HG02884 (cell line): Measurements from ENCODE around the gene OSBPL8.
"Not testable (repeated sequence)": the region's sequence is repeated elsewhere in the genome, so short reads cannot be mapped to it uniquely, and the experiment has no call there.

ENCODE experiments used
- ATAC-seq: cut with Tn5 transposase; IDR thresholded peaks from one replicate; pipeline ENCODE4 v1.9.1; 2021; ENCODE audit warnings: mild to moderate bottlenecking, moderate library complexity; ENCODE audit not compliant: unreplicated experiment

The OSBPL8 gene

DNA sequence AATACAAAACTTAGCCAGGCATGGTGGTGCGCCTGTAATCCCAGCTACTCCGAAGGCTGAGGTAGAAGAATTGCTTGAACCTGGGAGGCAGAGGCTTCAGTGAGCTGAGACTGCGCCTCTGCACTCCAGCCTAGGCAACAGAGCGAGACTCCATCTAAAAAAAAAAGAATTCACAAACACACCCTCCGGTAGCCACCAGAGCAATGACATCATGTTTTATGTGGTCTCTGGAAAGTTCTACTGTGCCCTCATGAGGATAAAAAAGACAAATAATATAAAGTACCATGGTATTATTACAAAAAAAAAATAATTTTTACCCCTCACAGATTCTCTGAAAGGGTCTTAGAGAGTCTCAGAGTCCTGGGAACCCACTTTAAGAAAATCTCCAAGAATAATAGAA is 81.5 kb downstream of the OSBPL8 start:
- no peak for ATAC-seq

GRCh38 chr12:76472862-76473261 is 86.7 kb downstream of the OSBPL8 start:
- ATAC-seq: not testable (repeated sequence)

DNA sequence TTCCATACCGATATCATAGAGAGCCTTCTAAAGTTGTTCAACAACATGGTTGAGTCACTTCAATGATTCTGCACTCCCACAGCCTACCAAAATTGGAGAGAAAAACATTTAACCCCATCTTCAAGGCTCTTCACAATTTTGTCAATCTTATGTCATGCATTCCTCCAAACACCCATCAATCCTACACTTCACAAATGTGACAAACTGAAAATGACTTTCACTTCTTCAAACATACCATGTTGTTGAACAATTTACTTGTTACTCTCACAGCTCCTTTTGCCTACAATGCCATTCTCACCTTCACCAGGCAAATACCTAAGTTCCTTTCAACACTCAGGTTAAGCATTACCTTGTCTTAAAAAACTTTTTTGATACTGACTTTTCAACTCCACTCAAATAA is 88.0 kb downstream of the OSBPL8 start:
- no peak for ATAC-seq

DNA sequence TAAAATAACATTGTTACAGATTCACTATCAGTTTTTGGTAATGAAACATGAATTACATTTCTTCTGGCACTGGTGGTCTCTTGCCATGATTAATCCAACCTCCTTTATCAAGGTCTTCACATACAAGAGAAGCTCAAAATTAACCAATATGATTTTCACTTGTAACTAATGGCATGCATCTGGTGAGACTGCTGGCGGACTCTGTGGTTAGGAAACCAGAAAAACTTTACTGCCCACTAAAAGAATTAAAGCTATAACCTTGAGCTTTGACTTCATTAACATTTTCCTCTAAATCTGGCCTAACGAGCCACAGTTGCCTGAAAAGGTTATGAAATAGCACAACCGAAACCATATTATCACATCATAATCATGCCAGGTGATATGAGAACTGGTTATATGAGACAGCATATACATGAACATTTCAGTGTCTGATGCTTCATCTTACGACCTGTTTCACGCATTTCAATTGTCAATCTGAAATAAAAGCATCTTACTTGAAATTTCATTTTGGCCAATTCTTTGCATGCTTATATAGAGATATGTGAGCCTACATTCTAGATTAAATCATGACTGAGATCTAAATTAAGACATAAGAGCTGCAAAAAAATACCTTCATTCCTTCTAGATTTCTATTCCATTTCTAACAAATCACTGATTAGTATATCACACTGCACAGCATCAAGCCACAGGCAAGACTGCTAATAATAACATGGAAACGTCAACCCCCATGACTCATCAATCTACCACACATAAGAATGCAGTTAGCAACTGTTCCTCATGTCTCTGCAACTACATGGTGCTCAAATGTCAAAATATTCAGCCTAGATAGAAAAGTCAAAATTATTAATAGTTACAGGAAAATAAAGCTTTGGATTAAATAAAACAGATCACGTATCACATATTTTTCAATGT is 89.3 kb downstream of the OSBPL8 start:
- ATAC-seq: peak; percentile 79

DNA sequence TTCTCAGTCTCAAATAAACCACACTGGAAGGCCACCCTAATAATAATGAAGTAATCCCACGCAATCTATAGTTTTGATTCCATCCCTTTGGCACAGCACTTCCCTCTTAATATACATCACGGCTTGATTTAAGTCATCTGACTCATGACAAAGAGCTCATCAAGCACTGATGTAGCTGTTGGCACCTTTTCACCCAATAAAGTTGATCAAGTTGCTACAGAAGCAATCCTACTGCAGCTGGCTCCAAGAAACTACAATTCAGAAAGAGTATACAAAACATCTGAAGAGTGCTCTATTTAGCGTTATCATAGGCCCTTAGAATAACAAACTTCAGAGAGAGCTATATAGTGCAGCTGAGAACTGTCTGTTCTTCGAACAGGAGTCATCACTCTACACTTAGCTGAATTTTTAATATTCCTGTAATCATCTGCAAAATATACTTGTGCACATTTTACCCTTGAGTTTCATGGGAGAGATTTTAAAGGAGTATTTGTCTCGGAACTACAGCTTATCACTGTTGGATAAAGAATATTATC is 94.9 kb downstream of the OSBPL8 start:
- ATAC-seq: no peak

DNA sequence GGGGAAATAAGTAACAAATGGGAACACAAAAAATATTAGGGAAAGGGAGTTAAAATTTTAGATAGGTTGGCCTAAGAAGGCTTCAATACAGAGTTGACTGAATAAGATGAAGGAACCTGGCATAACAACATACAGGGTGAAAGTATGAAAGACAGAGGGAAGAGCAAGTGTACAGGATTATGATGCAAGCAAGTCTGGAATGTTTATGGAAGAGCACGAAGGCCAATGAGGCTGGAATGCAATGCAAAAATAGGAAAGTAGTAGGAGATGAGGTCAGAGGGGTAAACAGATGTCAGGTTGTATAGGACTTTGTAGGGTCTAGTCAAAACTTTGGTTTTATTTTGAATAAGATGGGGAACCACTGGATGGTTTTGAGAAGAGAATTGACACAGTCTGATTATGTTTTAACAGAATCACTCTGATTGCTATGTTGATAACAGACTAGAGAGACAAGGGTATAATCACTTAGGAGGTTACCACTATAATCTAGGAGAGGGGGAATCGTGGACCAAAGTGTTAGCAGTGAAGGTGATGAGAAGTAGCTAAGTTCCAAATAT is 96.8 kb downstream of the OSBPL8 start:
- no peak for ATAC-seq

- ATAC-seq: no peak
Observed at GRCh38 chr12:76460807-76461206, 98.8 kb downstream of the OSBPL8 start.

DNA sequence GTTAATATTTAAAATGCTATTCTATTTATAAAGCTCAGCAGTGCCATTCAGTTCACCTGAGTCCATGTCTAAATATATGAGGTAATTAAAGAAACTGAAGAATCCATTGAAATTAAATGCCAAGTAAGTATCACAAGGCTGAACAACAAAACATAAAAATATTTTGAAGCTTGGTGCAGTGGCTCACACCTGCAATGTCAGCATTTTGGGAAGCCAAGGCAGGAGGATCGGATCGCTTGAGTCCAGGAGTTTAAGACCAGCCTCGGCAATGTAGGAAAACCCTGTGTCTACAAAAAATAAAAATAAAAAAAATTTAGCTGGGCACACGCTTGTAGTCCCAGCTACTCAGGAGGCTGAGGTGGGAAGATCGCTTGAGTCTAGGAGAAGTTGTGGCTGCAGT is 101.8 kb downstream of the OSBPL8 start:
- ATAC-seq: no peak

DNA sequence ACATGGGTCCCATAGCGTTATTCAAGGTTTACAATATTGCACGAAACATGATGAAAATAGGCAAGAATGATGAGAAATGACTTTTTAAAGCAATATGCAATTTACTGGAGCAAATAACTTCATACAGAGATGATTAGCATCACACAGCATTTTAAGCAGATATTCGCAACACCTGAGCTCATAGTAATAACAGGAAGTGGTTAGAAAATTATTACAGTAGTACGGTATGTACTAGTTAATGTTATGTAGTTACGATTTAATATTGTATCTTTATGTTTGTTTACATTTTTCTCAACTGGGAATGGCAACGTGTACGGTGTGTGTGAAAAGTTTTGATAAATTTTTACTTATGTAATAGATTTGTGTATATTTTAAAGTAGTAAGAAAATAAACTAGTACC is 102.6 kb downstream of the OSBPL8 start:
- no peak for ATAC-seq

DNA sequence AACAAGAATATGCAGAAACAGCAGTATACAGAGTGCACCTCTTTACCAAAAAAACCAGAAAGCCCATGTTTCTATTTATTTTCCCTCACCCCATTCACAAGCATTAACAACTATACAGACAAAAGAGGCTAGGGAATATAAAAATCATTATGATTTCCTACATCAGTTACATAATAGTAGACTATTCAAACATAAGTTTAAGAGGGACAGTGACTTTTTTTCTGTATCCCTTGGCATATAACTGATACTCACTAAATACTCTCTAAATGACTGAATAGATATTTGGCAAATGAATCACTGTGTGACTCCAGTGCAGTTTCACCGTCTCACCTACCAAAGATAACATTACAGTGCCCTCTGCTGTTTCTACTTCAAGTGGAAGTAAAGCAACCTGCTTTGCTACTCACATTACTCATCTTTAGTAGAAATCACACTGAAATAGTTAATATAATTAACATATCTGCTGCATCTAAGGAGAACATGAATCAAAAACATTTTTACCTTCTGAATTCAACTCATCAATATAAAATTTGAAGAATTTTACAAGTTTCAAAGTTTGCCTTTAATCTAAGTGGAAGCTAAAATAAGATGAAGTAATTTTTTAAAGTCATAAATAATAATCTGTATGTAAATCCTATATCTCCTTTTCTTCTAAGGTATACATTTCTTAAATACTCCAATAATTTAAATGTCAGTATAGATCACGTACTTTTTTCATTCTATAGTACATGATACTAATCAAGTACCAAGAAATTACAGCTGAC is 103.8 kb downstream of the OSBPL8 start:
- ATAC-seq: peak; percentile 97

GRCh38 chr12:76451528-76451927 is 108.0 kb downstream of the OSBPL8 start:
- ATAC-seq: no peak

GRCh38 chr12:76450690-76451089 is 108.9 kb downstream of the OSBPL8 start:
- no peak for ATAC-seq

DNA sequence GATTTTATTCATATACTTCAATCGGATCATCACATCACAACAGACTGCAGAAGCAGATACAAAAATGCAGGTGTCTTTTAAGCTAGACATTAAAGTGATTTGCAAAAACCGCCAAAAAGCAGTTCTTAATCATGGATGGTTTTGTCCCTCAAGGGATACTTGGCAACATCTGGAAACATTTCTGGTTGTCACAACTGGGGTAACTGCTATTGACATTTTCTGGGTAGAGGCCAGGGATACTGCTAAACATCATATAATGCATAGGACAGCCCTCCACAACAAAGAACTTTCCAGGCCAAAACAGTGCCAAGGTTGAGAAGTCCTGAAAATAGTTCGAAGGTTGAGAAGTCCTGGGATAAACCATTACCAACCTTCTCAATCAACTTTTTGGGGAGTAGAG is 109.6 kb downstream of the OSBPL8 start:
- no peak for ATAC-seq

GRCh38 chr12:76449583-76449982 is 110.0 kb downstream of the OSBPL8 start:
- ATAC-seq: no peak

DNA sequence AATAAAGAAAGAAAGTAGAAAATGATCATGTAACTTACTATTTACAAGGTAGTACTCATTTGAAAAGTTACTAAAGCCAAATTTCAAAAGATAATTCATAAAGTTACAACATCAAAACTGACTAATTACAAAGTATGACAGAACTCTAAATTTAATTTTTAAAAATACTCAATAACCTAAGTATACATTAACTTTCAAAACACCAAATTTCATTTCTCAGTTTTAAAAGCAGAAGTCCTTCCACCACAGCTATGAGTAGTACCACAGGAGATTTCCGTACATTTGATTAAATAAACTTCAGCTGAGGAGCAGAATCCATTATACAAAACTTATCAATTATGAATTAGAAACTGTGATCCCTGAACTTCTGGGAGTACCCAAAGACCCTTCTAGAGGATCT is 110.6 kb downstream of the OSBPL8 start:
- no peak for ATAC-seq

DNA sequence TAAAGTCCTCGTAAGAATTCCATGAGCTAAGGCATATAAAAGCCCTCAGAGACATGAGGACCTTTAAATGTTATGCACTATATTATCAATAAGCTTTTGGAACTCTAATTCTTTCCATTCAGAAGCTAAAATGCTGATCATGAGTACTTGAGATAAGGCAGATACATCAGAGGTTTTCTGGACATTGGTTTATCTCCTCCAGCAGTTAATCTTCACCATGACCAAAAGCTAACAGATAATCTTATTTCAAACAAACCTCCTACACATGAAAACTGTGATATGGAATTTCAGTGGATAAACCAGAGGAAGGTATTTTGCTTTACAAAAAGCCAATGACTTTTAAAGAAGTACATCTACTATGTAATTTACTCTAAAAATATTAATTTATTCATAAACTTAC is 113.5 kb downstream of the OSBPL8 start:
- no peak for ATAC-seq

GRCh38 chr12:76445462-76445861 is 114.1 kb downstream of the OSBPL8 start:
- ATAC-seq: peak; percentile 46

DNA sequence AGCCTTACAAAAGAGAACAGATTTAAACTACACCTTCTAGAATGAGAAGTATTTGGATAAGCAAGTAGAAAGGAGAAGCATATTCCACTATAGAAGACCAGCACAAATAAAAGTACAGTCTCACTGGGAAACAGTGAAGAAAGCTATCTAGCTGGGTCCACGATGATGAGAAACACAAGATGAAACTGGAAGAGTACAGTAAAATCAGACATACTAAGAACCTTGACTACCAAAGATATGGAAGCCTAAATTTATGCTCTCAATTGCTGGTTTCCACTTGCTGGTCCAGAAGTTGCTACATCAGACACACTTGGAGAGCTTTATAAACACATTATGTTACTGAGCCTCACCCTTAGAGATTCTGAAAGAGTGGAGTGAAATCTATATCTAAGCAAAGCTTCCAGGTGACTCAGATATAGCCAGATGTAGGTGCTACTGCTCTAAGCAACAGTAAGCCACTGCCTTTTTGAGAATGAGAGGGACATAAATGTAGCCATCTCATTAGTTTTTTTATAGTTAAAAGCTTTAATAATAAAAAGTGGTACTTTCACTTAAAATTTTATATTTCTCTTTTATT is 115.1 kb downstream of the OSBPL8 start:
- ATAC-seq: peak; percentile 55

- ATAC-seq: no peak
Observed at GRCh38 chr12:76441016-76441415, 118.6 kb downstream of the OSBPL8 start.

- ATAC-seq: no peak
Observed at GRCh38 chr12:76432733-76433132, 126.8 kb downstream of the OSBPL8 start.

GRCh38 chr12:76428117-76428516 is 131.5 kb downstream of the OSBPL8 start:
- ATAC-seq: no peak
